DND-41 (cell line): ENCODE data around the gene USP13.

Source experiments
- ATAC-seq: fragments of 200-7000 bp; cut with Tn5 transposase; 3 replicates; pipeline ENCODE4 v1.9.1; 2021; ENCODE audit warnings: low read depth; ENCODE audit not compliant: insufficient read depth
- DNase-seq: peaks from one replicate; pipeline ENCODE4 v3.0.0-alpha.2; 2020
- H2AFZ ChIP-seq: 2 replicates; pipeline ENCODE4 v1.6.0; 2012; ENCODE audit warnings: low read depth, low read length
- H3K27ac ChIP-seq: 2 replicates; pipeline ENCODE4 v1.5.1; 2012; ENCODE audit warnings: low read length, inconsistent platforms
- H3K27me3 ChIP-seq: fragments of 200-600 bp; sonication (generic); 2 replicates; pipeline ENCODE4 v1.6.0; 2012; ENCODE audit warnings: low read length, mild to moderate bottlenecking, inconsistent platforms; ENCODE audit not compliant: insufficient read depth, poor library complexity
- H3K36me3 ChIP-seq: 2 replicates; pipeline ENCODE4 v1.5.1; 2012; ENCODE audit warnings: low read length, inconsistent platforms; ENCODE audit not compliant: insufficient read depth
- H3K4me1 ChIP-seq: 2 replicates; pipeline ENCODE4 v1.5.1; 2012; ENCODE audit warnings: mild to moderate bottlenecking, low read length; ENCODE audit not compliant: insufficient read depth
- H3K4me2 ChIP-seq: 2 replicates; pipeline ENCODE4 v1.6.0; 2012; ENCODE audit warnings: mild to moderate bottlenecking, moderate library complexity, low read length, inconsistent platforms; ENCODE audit not compliant: insufficient read depth
- H3K4me3 ChIP-seq, 2 experiments: fragments of 200-600 bp in 1 of 2; shearing (Covaris generic) in 1 of 2; 2 replicates each; pipeline ENCODE4 v1.5.1; 2012 to 2016; ENCODE audit warnings: inconsistent platforms in 2 of 2, low read length in 2 of 2, mild to moderate bottlenecking in 2 of 2, low read depth in 1 of 2, moderate library complexity in 1 of 2
- H3K79me2 ChIP-seq: 2 replicates; pipeline ENCODE4 v1.6.0; 2012; ENCODE audit warnings: low read length, inconsistent platforms; ENCODE audit not compliant: insufficient read depth
- H3K9ac ChIP-seq: 2 replicates; pipeline ENCODE4 v1.6.0; 2012; ENCODE audit warnings: low read depth, mild to moderate bottlenecking, inconsistent platforms, low read length, moderate library complexity
- H3K9me3 ChIP-seq: 2 replicates; pipeline ENCODE4 v1.5.1; 2012; ENCODE audit warnings: low read length, moderate library complexity, mild to moderate bottlenecking, inconsistent platforms; ENCODE audit not compliant: insufficient read depth, severe bottlenecking
- H4K20me1 ChIP-seq: 2 replicates; pipeline ENCODE4 v1.6.0; 2012; ENCODE audit warnings: low read length; ENCODE audit not compliant: insufficient read depth
- CTCF ChIP-seq: IDR thresholded peaks from 2 replicates; pipeline ENCODE4 v1.5.1; 2012; ENCODE audit warnings: borderline replicate concordance, low read length, moderate library complexity, mild to moderate bottlenecking; ENCODE audit not compliant: poor library complexity, severe bottlenecking; ENCODE audit errors: extremely low read depth
- EZH2 ChIP-seq: IDR thresholded peaks from 3 replicates; pipeline ENCODE4 v1.6.1; 2012; ENCODE audit warnings: borderline replicate concordance, low read depth, mild to moderate bottlenecking, moderate library complexity, low read length, inconsistent platforms; ENCODE audit not compliant: severe bottlenecking

Gene USP13

GRCh38 chr3:179807588-179807987 is 154.7 kb downstream of the USP13 start:
- Histone ChIP-seq H3K4me2 (no peak overlapping the region), H3K4me3 (no peak overlapping the region), H3K4me1 (no peaks in the 10 kb centered on the region), H3K9me3 (no peaks in the 10 kb centered on the region), H3K27me3 (no peaks in the 10 kb centered on the region), H3K9ac (no peak overlapping the region), H3K36me3 (peaks cover 75% of the 10 kb centered on the region), H2AFZ (no peak overlapping the region), H3K27ac (no peak overlapping the region), H4K20me1 (no peaks in the 10 kb centered on the region), H3K79me2 (no peaks in the 10 kb centered on the region)
- DNase-seq = no peak
- no peak for TF ChIP-seq CTCF
- ATAC-seq = no peak

DNA sequence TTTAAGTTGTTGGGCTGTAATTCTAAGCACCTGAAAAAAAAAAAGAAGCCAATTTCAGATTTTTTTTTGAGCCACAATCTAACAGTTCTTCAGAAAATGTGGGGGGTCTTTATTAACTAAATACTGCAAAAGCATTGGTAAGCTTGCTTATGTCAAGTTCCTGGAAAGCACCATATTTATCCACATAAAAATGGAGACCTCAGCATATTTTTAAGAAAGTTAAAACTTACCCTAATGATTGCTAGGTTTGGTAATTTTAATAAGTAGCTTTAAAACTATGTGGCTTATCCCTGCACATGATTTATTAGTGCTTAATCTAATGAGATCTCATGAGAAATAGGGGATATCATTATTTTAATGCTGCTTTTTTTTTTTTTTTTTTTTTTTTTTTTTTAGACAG is 156.8 kb downstream of the USP13 start:
- no peaks in the 10 kb centered on the region for H4K20me1 ChIP-seq
- H3K9ac ChIP-seq = no peak overlapping the region
- no peaks in the 10 kb centered on the region for H3K27me3 ChIP-seq
- H3K27ac ChIP-seq = no peak overlapping the region
- H3K79me2 ChIP-seq = no peaks in the 10 kb centered on the region
- no peak overlapping the region for H3K4me3 ChIP-seq
- ATAC-seq (no peak), DNase-seq (no peak)
- H3K4me2 ChIP-seq = no peak overlapping the region
- H3K4me1 ChIP-seq = no peaks in the 10 kb centered on the region
- H3K36me3 ChIP-seq = peaks cover 62% of the 10 kb centered on the region
- no peak for TF ChIP-seq EZH2
- TF ChIP-seq CTCF = no peak
- no peaks in the 10 kb centered on the region for H3K9me3 ChIP-seq
- H2AFZ ChIP-seq = no peak overlapping the region

GRCh38 chr3:179811321-179812095 is 158.7 kb downstream of the USP13 start:
- DNase-seq (peak; percentile 59), ATAC-seq (peak; percentile 86)
- Histone ChIP-seq H3K27me3 (no peaks in the 10 kb centered on the region), H2AFZ (no peak overlapping the region), H3K27ac (peak overlapping the region; percentile 10; the same call in 1 of the 2 replicates), H3K4me3 (no peak overlapping the region), H4K20me1 (no peaks in the 10 kb centered on the region), H3K4me2 (no peak overlapping the region), H3K9me3 (no peaks in the 10 kb centered on the region), H3K4me1 (no peaks in the 10 kb centered on the region), H3K9ac (no peak overlapping the region), H3K79me2 (no peaks in the 10 kb centered on the region), H3K36me3 (peaks cover 68% of the 10 kb centered on the region)
- TF ChIP-seq EZH2 (no peak), CTCF (peak; percentile 83)
